Fibroblast of peridontal ligament (primary cell): Measurements from ENCODE around the gene ZPBP2.
"Not testable (repeated sequence)": the region's sequence is repeated elsewhere in the genome, so short reads cannot be mapped to it uniquely, and the experiment has no call there.

Experiments used
- DNase-seq: peaks from one replicate; pipeline ENCODE4 v3.0.0-alpha.2; 2010; ENCODE audit errors: extremely low read depth

ZPBP2 gene

DNA sequence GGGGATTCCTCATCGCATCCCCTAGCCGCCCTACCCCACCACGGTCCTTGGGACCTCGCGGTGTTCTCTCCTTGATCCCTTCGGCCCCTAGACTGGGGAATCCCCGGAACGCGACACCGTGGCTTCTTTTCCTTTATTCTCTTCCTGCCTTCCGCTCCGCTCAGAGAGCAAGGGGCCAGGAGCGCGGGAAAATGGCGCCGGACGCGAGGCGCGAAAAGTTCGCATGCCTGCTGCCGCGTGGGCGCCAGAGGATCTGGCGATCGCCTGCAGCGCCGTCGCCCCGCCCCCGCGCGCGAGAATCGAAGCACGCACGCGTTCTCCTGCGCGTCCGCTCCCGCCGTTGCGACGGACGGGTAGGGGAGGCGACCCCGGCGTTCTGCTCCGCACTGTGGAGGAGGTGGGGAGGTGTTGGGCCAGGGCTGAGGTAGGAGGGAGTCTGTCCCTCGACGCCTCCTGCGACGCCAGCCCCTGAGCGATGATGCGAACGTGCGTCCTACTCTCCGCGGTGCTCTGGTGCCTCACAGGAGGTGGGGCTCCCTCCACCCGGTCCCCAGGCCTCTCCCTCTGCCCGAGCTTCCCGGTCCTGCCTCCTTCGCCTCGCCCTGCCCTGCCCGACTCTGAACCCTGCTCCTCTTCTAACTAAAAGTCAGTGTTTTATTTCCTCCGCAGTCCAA, at the start of gene ZPBP2:
Gene ZPBP2, plus strand, starts transcription at position 323 of the 674 bp plus-strand sequence. Its CDS starts 153 bp downstream, at position 476.
- DNase-seq: no peak

GRCh38 chr17:39818358-39819000, 49.5 kb upstream of the ZPBP2 start:
- no peak for DNase-seq

DNA sequence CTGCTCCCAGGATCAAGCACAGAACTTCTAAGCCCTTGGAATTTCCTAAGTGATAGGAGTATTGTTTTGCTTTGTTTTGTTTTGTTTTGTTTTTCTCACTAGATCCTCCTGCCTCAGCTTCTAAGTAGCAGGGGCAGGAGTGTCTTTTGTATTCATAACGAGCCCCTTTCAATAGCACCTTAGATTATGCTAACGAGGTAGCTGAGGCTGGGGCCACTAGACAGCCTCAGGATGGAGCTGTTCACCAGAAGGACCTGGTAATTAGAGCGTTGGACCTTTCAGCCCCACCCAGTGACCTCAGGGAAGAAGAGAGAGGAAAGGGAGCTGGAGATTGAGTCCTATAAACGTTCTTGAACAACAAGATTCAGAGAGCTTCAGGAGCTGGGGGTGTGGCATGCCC, 47.5 kb upstream of the ZPBP2 start:
- no peak for DNase-seq

DNA sequence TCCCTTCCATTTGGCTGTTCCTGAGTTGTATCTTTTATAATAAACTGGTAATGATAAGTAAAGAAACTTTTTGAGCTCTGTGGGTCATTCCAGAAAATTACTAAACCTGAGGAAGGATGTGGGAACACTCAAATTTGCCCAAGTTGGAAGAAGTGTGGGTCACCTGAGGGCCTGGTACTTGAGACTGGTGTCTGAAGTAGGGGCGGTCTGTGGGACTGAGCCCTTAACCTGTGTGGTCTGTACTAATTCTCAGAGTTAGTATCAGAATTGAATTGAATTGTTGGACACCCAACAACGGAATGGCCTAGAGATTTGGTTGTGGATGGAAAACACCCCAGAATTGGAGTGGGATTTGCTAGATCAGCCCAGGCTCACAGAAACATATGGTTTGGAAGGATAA, 47.0 kb upstream of the ZPBP2 start:
- DNase-seq: no peak

- DNase-seq: no peak
Measured at GRCh38 chr17:39822051-39822451, 46.0 kb upstream of the ZPBP2 start.

DNA sequence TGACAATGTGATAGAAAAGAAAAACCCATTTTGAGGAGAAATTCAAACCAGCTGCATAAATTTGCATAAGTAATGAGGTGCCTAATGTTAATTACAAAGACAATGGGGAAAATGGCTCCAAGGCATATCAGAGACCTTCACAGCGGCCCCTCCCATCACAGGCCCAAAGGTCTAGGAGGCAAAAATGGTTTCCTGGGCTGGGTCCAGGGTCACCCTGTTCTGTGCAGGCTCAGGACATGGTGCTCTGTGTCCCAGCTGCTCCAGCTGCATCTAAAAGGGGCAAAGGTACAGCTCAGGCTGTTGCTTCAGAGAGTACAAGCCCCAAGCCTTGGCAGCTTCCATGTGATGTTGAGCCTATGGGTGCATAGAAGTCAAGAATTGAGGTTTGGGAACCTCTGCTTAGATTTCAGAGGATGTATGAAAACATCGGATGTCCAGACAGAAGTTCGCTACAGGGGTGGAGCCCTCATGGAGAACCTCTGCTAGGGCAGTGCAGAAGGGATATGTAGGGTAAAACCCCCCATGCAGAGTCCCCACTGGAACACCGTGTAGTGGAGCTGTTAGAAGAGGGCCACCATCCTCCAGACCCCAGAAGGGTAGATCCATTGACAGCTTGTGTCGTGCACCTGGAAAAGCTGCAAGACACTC, 44.5 kb upstream of the ZPBP2 start:
- no peak for DNase-seq

DNA sequence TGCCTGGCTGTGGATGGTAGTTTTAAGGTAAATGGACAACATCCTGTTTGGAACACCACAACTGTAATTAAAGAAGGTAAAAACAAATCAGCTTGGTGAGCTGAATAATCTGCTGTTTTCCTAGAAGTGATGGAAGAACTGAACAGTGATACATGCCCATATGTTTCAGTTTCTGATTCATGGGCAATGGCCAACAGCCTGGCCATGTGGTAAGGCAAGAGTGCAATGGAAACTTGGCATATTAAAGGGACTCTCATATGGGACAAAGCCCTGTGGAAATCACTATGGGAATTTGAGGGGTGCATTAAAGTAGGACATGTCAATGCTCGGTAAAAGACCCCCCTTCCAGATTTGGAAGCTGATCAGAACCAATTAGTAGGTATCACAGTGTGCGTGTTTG, 41.7 kb upstream of the ZPBP2 start:
- no peak for DNase-seq

- DNase-seq: no peak
Measured at GRCh38 chr17:39828443-39828842, 39.6 kb upstream of the ZPBP2 start.

GRCh38 chr17:39831588-39831987, 36.4 kb upstream of the ZPBP2 start:
- DNase-seq: no peak

- DNase-seq: no peak
Measured at GRCh38 chr17:39834017-39834416, 34.0 kb upstream of the ZPBP2 start.

DNA sequence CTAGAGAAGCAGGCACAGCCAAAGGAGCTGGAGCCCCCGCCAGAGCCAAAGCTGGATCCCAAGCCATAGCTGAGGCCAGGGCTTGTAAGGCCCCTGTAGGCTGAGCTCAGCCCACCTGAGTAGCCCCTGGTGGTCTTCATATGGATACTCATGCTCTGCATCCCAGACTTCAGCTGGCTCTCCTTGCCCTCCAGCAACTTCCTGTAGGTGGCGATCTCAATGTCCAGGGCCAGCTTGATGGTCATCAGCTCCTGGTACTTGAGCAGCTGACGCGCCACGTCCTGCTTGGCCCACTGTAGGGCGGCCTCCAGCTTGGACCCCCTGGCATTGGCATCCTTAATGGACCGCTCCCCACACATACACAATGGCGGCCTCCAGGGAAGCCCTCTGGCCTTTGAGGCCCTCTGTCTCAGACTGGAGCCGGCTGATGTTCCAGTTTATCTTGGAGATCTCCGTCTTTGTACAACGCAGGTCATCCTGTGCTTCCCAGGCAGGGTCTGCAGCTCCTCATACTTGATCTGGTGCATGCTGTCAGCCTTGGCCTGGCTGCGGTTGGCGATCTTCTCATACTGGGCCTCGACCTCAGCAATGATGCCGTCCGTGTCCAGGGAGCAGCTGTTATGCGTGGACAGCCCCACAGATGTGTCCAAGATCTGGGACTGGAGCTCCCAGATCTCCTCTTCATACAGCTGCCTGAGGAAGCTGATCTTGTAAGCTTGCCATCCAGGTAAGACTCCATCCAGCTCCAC, 32.8 kb upstream of the ZPBP2 start:
- no peak for DNase-seq

- no peak for DNase-seq
Measured at GRCh38 chr17:39836117-39836516, 31.9 kb upstream of the ZPBP2 start.

DNA sequence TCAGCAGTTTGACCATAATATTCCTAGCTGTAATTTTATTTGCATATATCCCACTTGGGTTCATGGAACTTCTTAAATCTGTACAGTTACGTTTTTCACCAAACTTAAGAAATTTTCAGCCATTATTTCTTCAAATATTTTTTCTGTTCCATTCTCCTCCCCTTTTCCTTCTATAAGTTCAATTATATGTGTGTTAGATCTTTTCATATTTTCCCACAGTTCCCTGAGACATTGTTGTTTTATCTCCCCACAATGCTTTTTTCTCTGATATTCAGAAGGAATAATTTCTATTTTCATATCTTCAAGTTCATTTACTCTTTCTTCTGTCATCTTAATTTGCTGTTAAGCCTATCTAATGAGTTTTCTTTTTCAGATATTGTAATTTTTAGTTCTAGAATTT, 29.9 kb upstream of the ZPBP2 start:
- no peak for DNase-seq

DNA sequence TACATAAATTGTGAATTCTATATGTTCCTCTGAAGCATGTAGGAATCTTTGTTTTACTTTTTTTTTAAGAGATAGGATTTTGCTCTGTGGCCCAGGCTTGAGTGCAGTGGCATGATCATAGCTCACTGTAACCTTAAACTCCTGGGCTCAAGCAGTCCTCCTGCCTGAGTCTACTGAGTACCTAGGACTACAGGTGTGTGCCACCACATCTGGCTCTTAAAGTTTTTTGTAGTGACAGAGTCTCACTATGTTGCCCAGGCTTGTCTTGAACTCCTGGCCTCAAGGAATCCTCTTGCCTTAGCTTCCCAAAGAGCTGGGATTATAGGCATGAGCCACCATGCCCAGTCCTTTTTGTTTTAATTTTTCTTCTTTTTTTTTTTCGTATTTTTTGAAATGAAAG, 29.2 kb upstream of the ZPBP2 start:
- DNase-seq: no peak

DNA sequence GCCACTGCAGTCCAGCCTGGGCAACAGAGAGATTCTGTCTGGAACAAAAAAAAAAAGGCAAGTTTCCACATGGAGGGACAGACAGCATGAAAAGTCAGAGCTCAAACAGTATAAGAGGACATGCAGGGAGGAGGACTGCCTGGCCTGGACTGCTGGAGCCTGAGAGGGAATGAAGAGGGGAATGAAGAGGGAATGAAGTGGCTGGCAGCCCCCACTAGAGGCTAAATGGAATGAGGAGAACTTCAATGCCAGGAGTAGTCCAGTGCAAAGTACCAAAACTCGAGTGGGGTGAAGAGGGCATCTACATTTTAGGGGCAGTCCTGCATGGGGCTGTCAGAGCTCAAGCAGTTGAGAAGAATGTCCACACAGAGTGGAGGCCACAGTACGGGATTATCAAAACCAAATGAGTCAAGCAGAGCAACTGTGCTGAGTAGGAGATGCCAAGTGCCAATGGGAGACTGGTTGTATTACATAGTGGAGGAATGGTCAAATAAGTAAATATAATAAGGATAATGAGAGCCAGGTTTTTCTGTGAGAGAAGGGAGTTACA, 26.8 kb upstream of the ZPBP2 start:
- DNase-seq: no peak

GRCh38 chr17:39845052-39845846, 22.8 kb upstream of the ZPBP2 start:
- DNase-seq: no peak

DNA sequence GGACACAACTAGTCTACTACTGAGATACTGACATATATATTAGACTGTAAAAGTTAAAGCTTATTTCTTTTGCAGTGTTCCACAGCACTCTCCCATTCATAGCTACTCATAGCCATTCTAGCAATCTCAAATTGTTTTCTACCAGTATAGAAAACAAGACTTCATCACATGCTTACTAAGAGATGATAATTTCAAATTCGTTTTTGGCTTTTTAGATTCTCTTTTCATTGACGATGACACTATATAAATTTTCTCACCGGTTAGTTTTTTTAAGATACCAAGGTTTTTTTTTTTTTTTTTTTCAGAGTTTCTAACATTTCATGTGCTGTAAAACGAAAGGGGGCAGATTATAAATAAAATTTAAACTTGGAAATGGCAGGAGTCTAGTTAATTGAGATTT, 21.8 kb upstream of the ZPBP2 start:
- no peak for DNase-seq

DNA sequence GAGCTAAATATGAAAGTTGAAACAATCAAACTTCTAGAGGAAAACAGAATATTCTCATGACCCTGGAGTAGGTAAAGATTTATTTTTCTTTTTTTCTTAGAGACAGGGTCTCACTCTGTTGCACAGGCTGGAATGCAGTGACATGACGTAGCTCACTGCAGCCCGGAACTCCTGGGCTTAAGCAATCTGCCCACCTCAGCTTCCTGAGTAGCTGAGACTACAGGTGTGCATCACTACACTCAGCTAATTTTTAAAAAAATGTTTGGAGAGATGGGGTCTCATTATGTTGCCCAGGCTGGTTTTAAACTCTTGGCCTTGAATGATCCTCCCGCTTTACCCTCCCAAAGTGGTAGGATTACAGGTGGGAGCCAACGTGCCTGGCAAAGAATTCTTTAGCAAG, 19.4 kb upstream of the ZPBP2 start:
- DNase-seq: no peak

DNA sequence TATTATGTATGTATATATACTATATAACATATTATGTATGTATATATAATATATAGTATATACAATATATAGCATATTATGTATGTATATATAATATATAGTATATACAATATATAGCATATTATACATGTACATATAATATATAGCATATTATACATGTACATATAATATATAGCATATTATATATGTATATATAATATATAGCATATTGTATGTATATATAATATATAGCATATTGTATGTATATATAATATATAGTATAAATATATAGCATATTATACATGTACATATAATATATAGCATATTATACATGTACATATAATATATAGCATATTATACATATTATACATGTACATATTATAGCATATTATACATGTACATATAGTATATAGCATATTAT, 17.8 kb upstream of the ZPBP2 start:
- not testable (repeated sequence) for DNase-seq

DNA sequence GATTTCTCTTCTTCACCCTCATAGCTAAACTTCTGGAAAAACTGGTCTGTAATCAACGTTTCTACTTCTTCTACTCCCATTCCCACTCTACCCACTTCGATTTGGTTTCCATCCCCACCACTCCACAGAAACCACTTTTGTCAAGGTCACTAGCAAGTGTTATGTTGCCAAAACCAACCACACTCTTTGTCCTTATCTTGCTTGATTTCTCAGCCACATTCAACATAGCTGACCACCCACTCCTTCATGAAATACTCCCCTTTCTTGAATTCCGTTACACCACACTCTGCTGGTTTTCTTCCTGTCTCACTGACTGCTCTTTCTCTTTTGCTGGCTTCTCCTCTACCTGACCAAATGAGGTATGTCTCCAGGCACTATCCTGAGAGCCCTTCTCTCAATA, 15.8 kb upstream of the ZPBP2 start:
- DNase-seq: no peak

GRCh38 chr17:39854909-39855308, 13.1 kb upstream of the ZPBP2 start:
- DNase-seq: no peak
